ENCODE results near the gene OXCT2. TPM values are rescaled to one million over a fixed set of nuclear protein-coding genes. Genes with fewer than 3 reads are reported as not detected.

The OXCT2 gene
- total and polyA plus RNA-seq, 9 of the 15 experiments (the other 6 are each of a cell fraction or from before 2014, with no cell fraction given): 0.08 to 0.64 (median 0.22) TPM; not detected in 2

DNA sequence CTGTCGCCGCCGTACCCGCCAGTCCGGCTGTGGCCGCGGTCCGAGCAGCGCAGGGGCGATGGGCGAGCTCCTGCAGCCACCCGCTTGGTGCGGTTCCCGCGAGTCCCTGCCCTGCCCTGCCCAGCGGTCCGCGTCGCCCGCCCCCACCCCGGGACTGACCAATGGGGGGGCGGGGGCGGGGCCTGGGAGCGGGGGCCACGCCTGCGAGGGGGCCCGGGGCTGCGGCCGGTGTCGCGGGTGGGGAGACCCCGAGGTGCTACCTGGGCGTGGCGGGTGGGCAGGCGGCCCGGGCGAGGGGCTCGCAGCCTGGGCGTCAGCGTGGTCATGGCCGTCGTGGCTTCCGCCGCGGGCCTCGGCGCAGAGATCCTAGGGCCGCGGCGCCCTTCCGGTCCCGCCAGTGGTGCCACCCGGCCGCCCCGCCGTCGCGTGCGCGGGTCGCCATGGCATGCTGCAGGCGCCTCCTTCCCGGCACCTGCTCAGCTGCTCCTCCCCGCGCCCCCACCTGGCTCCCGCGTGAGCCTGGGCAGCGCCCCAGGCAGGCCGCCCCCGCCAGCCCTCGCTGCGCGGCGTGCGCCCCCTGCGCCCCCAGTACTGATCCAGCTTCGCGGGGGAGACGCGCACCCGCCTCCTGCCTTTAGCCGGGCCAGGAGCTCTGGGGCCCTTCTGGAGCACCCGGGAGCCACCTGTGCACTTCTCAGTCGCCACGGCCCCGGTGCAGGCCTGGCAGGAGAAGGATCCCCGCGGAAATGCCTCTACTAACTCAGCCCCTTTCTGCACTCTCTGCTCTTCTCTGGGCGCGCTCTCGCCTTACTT lies 17.8 kb upstream of the OXCT2 start, which contains the start of gene BMP8B (continued):
- TF ChIP-seq RREB1 (CRISPR knock-in tag; IDR thresholded peaks at IDR 0.05) (0 out of 2 replicates have a peak, but pooled peaks have one; percentile 21), ZNF41 (CRISPR knock-in tag; conservative IDR thresholded peaks at IDR 0.05) (0 out of 2 replicates have a peak, but pooled peaks have one; percentile 37), ZNF3 (CRISPR knock-in tag; IDR thresholded peaks at IDR 0.05) (no peak), DIDO1 (tag; IDR thresholded peaks at IDR 0.05; ENCODE audit: low read depth) (no peak), HOMEZ (CRISPR knock-in tag; IDR thresholded peaks at IDR 0.05) (peak; percentile 55; the same call in 1 of the 2 replicates), ATF1 (CRISPR knock-in tag; IDR thresholded peaks at IDR 0.05) (no peak), ATF1 (tag; IDR thresholded peaks at IDR 0.05) (peak; percentile 45), CTBP1 (IDR thresholded peaks at IDR 0.05; ENCODE audit: borderline replicate concordance) (peak; percentile 68; the same call in 1 of the 2 replicates), KDM2B (CRISPR knock-in tag; IDR thresholded peaks at IDR 0.05) (0 out of 2 replicates have a peak, but pooled peaks have one; percentile 52), NCOA1 (IDR thresholded peaks at IDR 0.05; ENCODE audit: low read depth) (no peak), ZNF583 (CRISPR knock-in tag; IDR thresholded peaks at IDR 0.05) (no peak), CHD4 (IDR thresholded peaks at IDR 0.05; ENCODE audit: insufficient read depth, insufficient replicate concordance, low read depth, low read length, poor library complexity, severe bottlenecking) (peak; percentile 48), CAMTA2 (CRISPR knock-in tag; conservative IDR thresholded peaks at IDR 0.05) (no peak), NCOR1 (IDR thresholded peaks at IDR 0.05) (no peak), POLR2AphosphoS2 (IDR thresholded peaks at IDR 0.05; ENCODE audit: low read length) (no peak), HNRNPL (IDR thresholded peaks at IDR 0.05; ENCODE audit: low read depth, low read length) (peak; percentile 89), FOS (IDR thresholded peaks at IDR 0.05; ENCODE audit: extremely low read depth, insufficient read length) (no peak), MBD1 (CRISPR knock-in tag; IDR thresholded peaks at IDR 0.05) (no peak)
- TF ChIP-seq, protein P1, sequence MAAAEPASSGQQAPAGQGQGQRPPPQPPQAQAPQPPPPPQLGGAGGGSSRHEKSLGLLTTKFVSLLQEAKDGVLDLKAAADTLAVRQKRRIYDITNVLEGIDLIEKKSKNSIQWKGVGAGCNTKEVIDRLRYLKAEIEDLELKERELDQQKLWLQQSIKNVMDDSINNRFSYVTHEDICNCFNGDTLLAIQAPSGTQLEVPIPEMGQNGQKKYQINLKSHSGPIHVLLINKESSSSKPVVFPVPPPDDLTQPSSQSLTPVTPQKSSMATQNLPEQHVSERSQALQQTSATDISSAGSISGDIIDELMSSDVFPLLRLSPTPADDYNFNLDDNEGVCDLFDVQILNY (CRISPR knock-in tag; IDR thresholded peaks at IDR 0.05): 0 out of 2 replicates have a peak, but pooled peaks have one; percentile 38

Data from K562 (cell line).